GM12875 (cell line): ENCODE results near the gene NAALADL2.

ENCODE experiments used
- H3K4me3 ChIP-seq: one replicate; pipeline ENCODE4 v1.5.1; 2011; ENCODE audit warnings: low read depth, low read length, control low read depth
- CTCF ChIP-seq: IDR thresholded peaks from 2 replicates; pipeline ENCODE4 v1.5.1; 2011; ENCODE audit warnings: low read depth, mild to moderate bottlenecking, control low read depth, inconsistent platforms, low read length, moderate library complexity, borderline replicate concordance; ENCODE audit not compliant: insufficient read depth

NAALADL2 gene

DNA sequence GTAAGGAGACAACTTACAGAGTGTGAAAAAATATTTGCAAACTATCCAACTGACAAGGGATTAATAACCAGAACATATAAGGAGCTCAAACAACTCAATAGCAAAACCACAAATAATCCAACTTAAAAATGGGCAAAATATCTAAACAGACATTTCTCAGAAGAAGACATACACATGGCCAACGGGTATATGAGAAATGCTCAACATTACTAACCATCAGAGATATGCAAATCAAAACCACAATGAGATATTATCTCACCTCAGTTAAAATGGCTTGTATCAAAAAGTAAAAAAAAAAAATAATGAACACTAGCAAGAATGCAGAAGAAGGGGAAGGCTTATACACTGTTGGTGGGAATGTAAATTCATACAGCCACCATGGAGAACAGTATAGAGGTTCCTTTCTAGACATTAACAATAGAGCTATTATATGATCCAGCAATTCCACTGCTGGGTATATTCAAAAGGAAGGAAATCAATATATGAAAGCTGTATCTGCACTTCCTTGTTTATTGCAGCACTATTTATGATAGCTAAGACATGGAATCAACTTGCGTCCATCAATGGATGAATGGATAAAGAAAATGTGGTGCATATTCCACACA lies 998.6 kb downstream of the NAALADL2 start:
- no peak for TF ChIP-seq CTCF
- H3K4me3 ChIP-seq: no peak overlapping the region
